Measurements from ENCODE around the gene ERP29.

ERP29 gene

GRCh38 chr12:112012775-112013600, at the start of gene ERP29, which contains the start of gene TMEM116:
ERP29 (plus strand) TSS chr12:112013426; CDS start chr12:112013466, 40 bp downstream.
TMEM116 (minus strand) TSS chr12:112013165; CDS start chr12:112005270, 7,895 bp downstream.
- TF ChIP-seq CTCF (conservative IDR thresholded peaks at IDR 0.05; ENCODE audit: low read depth, low read length): peak; percentile 32
- peak; percentile 91 for DNase-seq (ENCODE audit: low read depth)
- peak within 1 kb of the TSS; percentile 85 for H3K4me3 ChIP-seq (ENCODE audit: low read length)

- H3K4me3 ChIP-seq (ENCODE audit: low read length): no peak overlapping the region
- DNase-seq (ENCODE audit: low read depth): no peak
- no peak for TF ChIP-seq CTCF (conservative IDR thresholded peaks at IDR 0.05; ENCODE audit: low read depth, low read length)
Observed at GRCh38 chr12:111964935-111965334, 48.3 kb upstream of the ERP29 start.

GRCh38 chr12:111971800-111972199, 41.4 kb upstream of the ERP29 start:
- no peak for DNase-seq (ENCODE audit: low read depth)
- no peak overlapping the region for H3K4me3 ChIP-seq (ENCODE audit: low read length)
- TF ChIP-seq CTCF (conservative IDR thresholded peaks at IDR 0.05; ENCODE audit: low read depth, low read length): no peak

- DNase-seq (ENCODE audit: low read depth): no peak
- H3K4me3 ChIP-seq (ENCODE audit: low read length): no peak overlapping the region
- no peak for TF ChIP-seq CTCF (conservative IDR thresholded peaks at IDR 0.05; ENCODE audit: low read depth, low read length)
Observed at GRCh38 chr12:111975161-111975931, 37.9 kb upstream of the ERP29 start.

- H3K4me3 ChIP-seq (ENCODE audit: low read length): no peak overlapping the region
- TF ChIP-seq CTCF (conservative IDR thresholded peaks at IDR 0.05; ENCODE audit: low read depth, low read length): no peak
- DNase-seq (ENCODE audit: low read depth): no peak
Observed at GRCh38 chr12:111976291-111976690, 36.9 kb upstream of the ERP29 start.

- no peak for DNase-seq (ENCODE audit: low read depth)
- H3K4me3 ChIP-seq (ENCODE audit: low read length): no peak overlapping the region
- TF ChIP-seq CTCF (conservative IDR thresholded peaks at IDR 0.05; ENCODE audit: low read depth, low read length): no peak
Observed at GRCh38 chr12:111976860-111977259, 36.4 kb upstream of the ERP29 start.

All from retinal pigment epithelial cell (primary cell).